Measurements from ENCODE around the gene CNTNAP2.

- TF ChIP-seq POLR2AphosphoS5 (IDR thresholded peaks at IDR 0.05; ENCODE audit: borderline replicate concordance, low read depth, low read length): no peak
- no peak for TF ChIP-seq EZH2 (IDR thresholded peaks at IDR 0.05)
- TF ChIP-seq FOXP2 (optimal IDR thresholded peaks at IDR 0.05; ENCODE audit: control extremely low read depth, extremely low read length, insufficient read depth): no peak
Measured at GRCh38 chr7:148412691-148413090, 2296.1 kb downstream of the CNTNAP2 start.
